T-cell (primary cell): Measurements from ENCODE around the gene L3MBTL3. TPM values are rescaled to one million over a fixed set of nuclear protein-coding genes. Genes with fewer than 3 reads are reported as not detected.
"Not testable (repeated sequence)": the region's sequence is repeated elsewhere in the genome, so short reads cannot be mapped to it uniquely, and the experiment has no call there.

ENCODE experiments used
- ATAC-seq, 4 experiments: fragments of 200-7000 bp in 3 of 4; fragments of 150-1000 bp in 1 of 4; cut with Tn5 transposase; replicated peaks in 1 of 4; 1 replicate in 3 of 4; 2 replicates in 1 of 4; pipeline ENCODE4 v1.10.0; 2021; ENCODE audit warnings: moderate library complexity in 3 of 4, mild to moderate bottlenecking in 2 of 4, moderate number of reproducible peaks in 1 of 4
- CTCF ChIA-PET, 2 donors: fragments of 300-600 bp; sonication (Branson Sonifier 250); formaldehyde crosslinking; loops; one replicate each; lab custom pipeline; 2022; ENCODE audit warnings: antibody characterized with exemption in 2 of 2; lab: Charles Lee
- POLR2A ChIA-PET, 2 donors: fragments of 300-600 bp; sonication (Branson Sonifier 250); formaldehyde crosslinking; loops; one replicate each; lab custom pipeline; 2022; ENCODE audit warnings: antibody characterized with exemption in 2 of 2; lab: Charles Lee
- DNase-seq, 35 experiments: peaks; one replicate each; pipeline versions ENCODE4 v3.0.0 to v3.0.0-alpha.2; 2013 to 2023
- H3K27ac ChIP-seq: one replicate; pipeline ENCODE4 v1.5.1; 2013; ENCODE audit warnings: low read length
- H3K27me3 ChIP-seq, 2 experiments: replicated peaks in 1 of 2; 1 replicate in 1 of 2; 2 replicates in 1 of 2; pipeline versions ENCODE4 v1.6.1 to v1.7.0; 2013; ENCODE audit warnings: low read length in 1 of 2, mixed read lengths in 1 of 2; ENCODE audit not compliant: control insufficient read depth in 2 of 2, insufficient read depth in 2 of 2; ENCODE audit errors: extremely low read depth in 1 of 2
- H3K36me3 ChIP-seq, 2 donors: 1 replicate in 1 of 2; 2 replicates in 1 of 2; pipeline versions ENCODE4 v1.6.1 to v1.7.0; 2013; ENCODE audit warnings: low read length in 1 of 2; ENCODE audit not compliant: control insufficient read depth in 2 of 2, insufficient read depth in 1 of 2; ENCODE audit errors: extremely low read depth in 1 of 2
- H3K4me1 ChIP-seq, 2 experiments: 1 replicate in 1 of 2; 2 replicates in 1 of 2; pipeline versions ENCODE4 v1.6.1 to v1.7.0; 2013; ENCODE audit warnings: low read length in 2 of 2, mixed read lengths in 1 of 2; ENCODE audit not compliant: insufficient read depth in 2 of 2, control insufficient read depth in 1 of 2; ENCODE audit errors: extremely low read depth in 1 of 2
- H3K4me3 ChIP-seq, 2 donors: 1 replicate in 1 of 2; 2 replicates in 1 of 2; pipeline versions ENCODE4 v1.5.1 to v1.7.0; 2013; ENCODE audit warnings: mild to moderate bottlenecking in 2 of 2, low read length in 1 of 2, moderate library complexity in 1 of 2; ENCODE audit not compliant: control insufficient read depth in 1 of 2; ENCODE audit errors: extremely low read depth in 1 of 2
- H3K9me3 ChIP-seq: 2 replicates; pipeline ENCODE4 v1.7.0; 2013
- H3K27ac Mint-ChIP-seq, 2 donors: one replicate each; pipeline ENCODE4 v1.8.0; 2020 to 2021; ENCODE audit warnings: mild to moderate bottlenecking in 2 of 2, mixed read lengths in 2 of 2
- H3K27me3 Mint-ChIP-seq, 2 donors: one replicate each; pipeline ENCODE4 v1.8.0; 2021 to 2022; ENCODE audit warnings: mixed read lengths in 2 of 2
- H3K36me3 Mint-ChIP-seq: one replicate; pipeline ENCODE4 v1.8.0; 2021; ENCODE audit warnings: mixed read lengths
- H3K4me1 Mint-ChIP-seq, 3 donors: one replicate each; pipeline ENCODE4 v1.8.0; 2020 to 2022; ENCODE audit warnings: mixed read lengths in 3 of 3, mild to moderate bottlenecking in 1 of 3
- H3K4me3 Mint-ChIP-seq, 3 donors: one replicate each; pipeline ENCODE4 v1.8.0; 2020 to 2022; ENCODE audit warnings: mild to moderate bottlenecking in 3 of 3, mixed read lengths in 3 of 3, moderate library complexity in 3 of 3
- H3K9me3 Mint-ChIP-seq, 3 donors: one replicate each; pipeline ENCODE4 v1.8.0; 2020 to 2022; ENCODE audit warnings: mixed read lengths in 3 of 3
- WGBS: methylation state at CpG from one replicate; pipeline ENCODE4 v1.1.5; 2013; ENCODE audit warnings: missing lambda C conversion rate; ENCODE audit not compliant: insufficient coverage; 5-methylcytosine and 5-hydroxymethylcytosine counted together
- total RNA-seq, 35 experiments: library from RNA in 6 of 35; stranded (reverse) in 6 of 35; fragments of 120-200 nt in 1 of 35; gene quantifications; one replicate each; pipeline versions ENCODE4 v1.2.1 to v1.2.4 and lab custom pipeline; 2013 to 2026

L3MBTL3 gene
- total RNA-seq, 5 donors from 2014 or later (not counting 1 experiment from before 2014, with no cell fraction given) = 22.5 to 52.8 (median 30.4) TPM

- DNase-seq = peak in 8 of 35 experiments; percentile 4 to 40 (median 14)
- Histone ChIP-seq H3K4me1 (no peaks in the 10 kb centered on the region), H3K36me3 (peaks cover 16 to 69% of the 10 kb centered on the region in 2 donors), H3K9me3 (no peaks in the 10 kb centered on the region), H3K4me3 (no peak overlapping the region), H3K27ac (no peak overlapping the region), H3K27me3 (no peaks in the 10 kb centered on the region)
- ATAC-seq = peak in 1 of 4 experiments; percentile 52
- Mint-ChIP-seq H3K27ac (peak overlapping the region; percentile 23 to 36), H3K4me3 (no peak overlapping the region), H3K36me3 (peaks cover 59% of the 10 kb centered on the region), H3K4me1 (peaks cover 0 to 3% (median 2%) of the 10 kb centered on the region in 3 donors), H3K9me3 (no peaks in the 10 kb centered on the region), H3K27me3 (no peaks in the 10 kb centered on the region)
- WGBS = 88% methylated on average over 5 of the region's 7 CpGs
- ChIA-PET CTCF (interaction anchor here in 1 of 2 donors (0.8 kb wide), 1 partner anchor 134 kb away, joined by 3 read pairs; no protein-coding TSS in a partner anchor), POLR2A (no interaction called here)
These were observed 129.8 kb downstream of the L3MBTL3 start for GRCh38 chr6:130148181-130148580.

GRCh38 chr6:130149016-130149415 is 130.6 kb downstream of the L3MBTL3 start:
- H3K4me3 Mint-ChIP-seq, H3K4me1 Mint-ChIP-seq, H3K4me3 ChIP-seq, H3K4me1 ChIP-seq, H3K27ac Mint-ChIP-seq, H3K27me3 ChIP-seq, DNase-seq, ATAC-seq, H3K9me3 Mint-ChIP-seq, POLR2A ChIA-PET, H3K9me3 ChIP-seq, H3K27ac ChIP-seq, H3K27me3 Mint-ChIP-seq: not testable (repeated sequence)
- 83% methylated on average over 1 of the region's 2 CpGs for WGBS
- CTCF ChIA-PET = interaction anchor here (0.8 to 1.1 kb wide), 2 partner anchors 74 to 134 kb away, joined by 3 read pairs; no protein-coding TSS in a partner anchor
- H3K36me3 ChIP-seq = peaks cover 8 to 67% of the 10 kb centered on the region in 2 donors
- H3K36me3 Mint-ChIP-seq = peaks cover 51% of the 10 kb centered on the region

GRCh38 chr6:130150906-130151305 is 132.5 kb downstream of the L3MBTL3 start:
- ATAC-seq (no peak), DNase-seq (no peak)
- H3K9me3 Mint-ChIP-seq = no peaks in the 10 kb centered on the region
- no peaks in the 10 kb centered on the region for H3K4me1 ChIP-seq
- 84% methylated on average over 8 of the region's 8 CpGs for WGBS
- H3K27ac Mint-ChIP-seq = no peak overlapping the region
- H3K27me3 ChIP-seq = no peaks in the 10 kb centered on the region
- no peaks in the 10 kb centered on the region for H3K27me3 Mint-ChIP-seq
- peaks cover 0 to 3% (median 2%) of the 10 kb centered on the region in 3 donors for H3K4me1 Mint-ChIP-seq
- H3K4me3 ChIP-seq = no peak overlapping the region
- ChIA-PET POLR2A (no interaction called here), CTCF (interaction anchor here (0.6 to 1.1 kb wide), 3 partner anchors 14 to 543 kb away, joined by 3 to 4 read pairs (median 3); no protein-coding TSS in a partner anchor)
- H3K36me3 Mint-ChIP-seq = peaks cover 45% of the 10 kb centered on the region
- H3K4me3 Mint-ChIP-seq = no peak overlapping the region
- peaks cover 8 to 66% of the 10 kb centered on the region in 2 donors for H3K36me3 ChIP-seq
- no peaks in the 10 kb centered on the region for H3K9me3 ChIP-seq
- H3K27ac ChIP-seq = no peak overlapping the region

- no peaks in the 10 kb centered on the region for H3K9me3 ChIP-seq
- ChIA-PET CTCF (no interaction called here), POLR2A (no interaction called here)
- Mint-ChIP-seq H3K4me1 (peaks cover 0 to 3% (median 2%) of the 10 kb centered on the region in 3 donors), H3K9me3 (peaks cover 0 to under 1% (median 0%) of the 10 kb centered on the region in 3 donors), H3K27ac (no peak overlapping the region), H3K4me3 (no peak overlapping the region), H3K27me3 (no peaks in the 10 kb centered on the region), H3K36me3 (peaks cover 41% of the 10 kb centered on the region)
- no peak for ATAC-seq
- H3K27me3 ChIP-seq = no peaks in the 10 kb centered on the region
- H3K27ac ChIP-seq = no peak overlapping the region
- WGBS = 100% methylated on average over 1 of the region's 6 CpGs
- no peaks in the 10 kb centered on the region for H3K4me1 ChIP-seq
- H3K36me3 ChIP-seq = peaks cover 4 to 58% of the 10 kb centered on the region in 2 donors
- DNase-seq = no peak
- H3K4me3 ChIP-seq = no peak overlapping the region
These were observed 134.6 kb downstream of the L3MBTL3 start for GRCh38 chr6:130152908-130153510.

DNA sequence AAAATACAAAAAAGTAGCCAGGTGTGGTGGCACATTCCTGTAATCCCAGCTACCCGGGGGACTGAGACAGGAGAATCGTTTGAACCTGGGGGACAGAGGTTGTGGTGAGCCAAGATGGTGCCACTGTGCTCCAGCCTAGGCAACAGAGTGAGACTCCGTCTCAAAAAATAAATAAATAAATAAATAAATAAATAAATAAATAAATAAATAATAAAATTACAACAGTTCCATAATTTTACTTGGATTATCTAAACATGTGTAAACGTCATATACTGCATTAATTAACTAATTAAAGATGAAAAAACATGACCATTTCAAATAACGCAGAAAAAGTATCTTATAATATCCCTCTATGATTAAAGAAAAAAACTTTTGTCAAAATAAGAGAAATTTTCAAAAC is 138.5 kb downstream of the L3MBTL3 start:
- Mint-ChIP-seq H3K9me3 (peaks cover 0 to 14% (median 9%) of the 10 kb centered on the region in 3 donors), H3K4me1 (peaks cover 0 to 13% (median 8%) of the 10 kb centered on the region in 3 donors), H3K27ac (no peak overlapping the region), H3K4me3 (no peak overlapping the region), H3K27me3 (no peaks in the 10 kb centered on the region), H3K36me3 (peaks cover 38% of the 10 kb centered on the region)
- Histone ChIP-seq H3K36me3 (peaks cover 5 to 50% of the 10 kb centered on the region in 2 donors), H3K4me1 (no peaks in the 10 kb centered on the region), H3K4me3 (no peak overlapping the region), H3K27me3 (no peaks in the 10 kb centered on the region), H3K27ac (no peak overlapping the region), H3K9me3 (no peaks in the 10 kb centered on the region)
- DNase-seq (no peak), ATAC-seq (no peak)
- ChIA-PET CTCF (no interaction called here), POLR2A (interaction anchor here in 1 of 2 donors (0.6 kb wide), 1 partner anchor 43 kb away, joined by 7 read pairs; no protein-coding TSS in a partner anchor)
- WGBS = no CpG with 5 or more reads among the region's 5 CpGs

DNA sequence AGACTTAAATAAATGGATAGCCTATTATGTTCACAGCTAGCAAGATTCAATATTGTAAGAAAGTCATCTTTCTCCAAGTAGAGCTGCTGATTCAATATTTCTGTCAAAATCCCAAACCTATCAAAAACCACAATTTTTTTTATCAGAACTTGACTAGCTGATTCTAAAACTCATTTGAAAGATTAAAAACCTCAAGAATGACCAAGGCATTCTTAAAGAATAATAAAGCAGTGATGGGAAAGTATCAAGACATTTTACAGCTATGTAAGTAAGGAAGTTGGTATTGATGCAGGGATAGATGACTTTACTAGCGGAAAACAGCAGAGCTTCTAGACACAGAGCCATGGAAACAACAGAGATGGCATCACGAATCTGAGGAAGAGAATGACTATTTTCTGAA is 139.7 kb downstream of the L3MBTL3 start:
- H3K4me3 Mint-ChIP-seq = no peak overlapping the region
- no peaks in the 10 kb centered on the region for H3K4me1 ChIP-seq
- H3K4me3 ChIP-seq = no peak overlapping the region
- H3K9me3 Mint-ChIP-seq = peaks cover 0 to 14% (median 9%) of the 10 kb centered on the region in 3 donors
- H3K36me3 Mint-ChIP-seq = peaks cover 40% of the 10 kb centered on the region
- no peaks in the 10 kb centered on the region for H3K27me3 ChIP-seq
- peak overlapping the region in 1 of 2 donors; percentile 27 for H3K27ac Mint-ChIP-seq
- no peaks in the 10 kb centered on the region for H3K9me3 ChIP-seq
- peaks cover 0 to 15% (median 10%) of the 10 kb centered on the region in 3 donors for H3K4me1 Mint-ChIP-seq
- WGBS = no CpG with 5 or more reads among the region's 2 CpGs
- POLR2A ChIA-PET = no interaction called here
- ATAC-seq = no peak
- CTCF ChIA-PET = no interaction called here
- peaks cover 5 to 44% of the 10 kb centered on the region in 2 donors for H3K36me3 ChIP-seq
- no peaks in the 10 kb centered on the region for H3K27me3 Mint-ChIP-seq
- DNase-seq = no peak
- no peak overlapping the region for H3K27ac ChIP-seq
